Measurements from ENCODE around the gene TRIM46. TPM values are rescaled to one million over a fixed set of nuclear protein-coding genes. Genes with fewer than 3 reads are reported as not detected.

TRIM46 gene
- total RNA-seq, 1 experiment from 2014 or later = 3.8 TPM

DNA sequence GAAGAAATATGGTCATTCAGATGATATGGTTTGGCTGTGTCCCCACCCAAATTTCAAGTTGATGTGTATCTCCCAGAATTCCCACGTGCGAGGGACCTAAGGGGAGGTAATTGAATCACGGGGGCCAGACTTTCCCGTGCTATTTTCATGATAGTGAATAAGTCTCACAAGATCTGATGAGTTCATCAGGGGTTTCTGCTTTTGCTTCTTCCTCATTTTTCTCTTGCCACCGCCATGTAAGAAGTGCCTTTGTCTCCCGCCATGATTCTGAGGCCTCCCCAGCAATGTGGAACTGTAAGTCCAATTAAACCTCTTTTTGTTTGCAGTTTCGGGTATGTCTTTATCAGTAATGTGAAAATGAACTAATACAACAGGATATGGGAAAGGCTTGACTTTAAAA is 31.9 kb upstream of the TRIM46 start:
- no peak for DNase-seq (ENCODE audit: low read depth, low spot score)
- intact Hi-C loops (cut with micrococcal nuclease) = no loop called here
- no peaks in the 10 kb centered on the region for H3K27me3 ChIP-seq (ENCODE audit: insufficient read depth, low read length)
- no peaks in the 10 kb centered on the region for H3K9me3 ChIP-seq (ENCODE audit: control insufficient read depth in 1 of 2, insufficient read depth in 1 of 2, low read depth in 1 of 2, low read length in 2 of 2)
- 0 out of 4 replicates have a peak, but pooled peaks cover 0 to 2% of the 10 kb centered on the region in 2 experiments for H3K36me3 ChIP-seq (ENCODE audit: control insufficient read depth in 1 of 2, insufficient read depth in 2 of 2, low read length in 2 of 2)
- TF ChIP-seq, protein P1, sequence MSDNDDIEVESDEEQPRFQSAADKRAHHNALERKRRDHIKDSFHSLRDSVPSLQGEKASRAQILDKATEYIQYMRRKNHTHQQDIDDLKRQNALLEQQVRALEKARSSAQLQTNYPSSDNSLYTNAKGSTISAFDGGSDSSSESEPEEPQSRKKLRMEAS (IDR thresholded peaks at IDR 0.05) = no peak
- TF ChIP-seq ZNF274 (IDR thresholded peaks at IDR 0.05; ENCODE audit: low read depth, low read length) (no peak), SP1 (IDR thresholded peaks at IDR 0.05; ENCODE audit: low read depth) (no peak), ZFX (IDR thresholded peaks at IDR 0.05) (no peak), SRF (IDR thresholded peaks at IDR 0.05; ENCODE audit: low read depth) (no peak), CEBPB (IDR thresholded peaks at IDR 0.05; ENCODE audit: low read depth) (no peak)
- TF ChIP-seq, protein P2, sequence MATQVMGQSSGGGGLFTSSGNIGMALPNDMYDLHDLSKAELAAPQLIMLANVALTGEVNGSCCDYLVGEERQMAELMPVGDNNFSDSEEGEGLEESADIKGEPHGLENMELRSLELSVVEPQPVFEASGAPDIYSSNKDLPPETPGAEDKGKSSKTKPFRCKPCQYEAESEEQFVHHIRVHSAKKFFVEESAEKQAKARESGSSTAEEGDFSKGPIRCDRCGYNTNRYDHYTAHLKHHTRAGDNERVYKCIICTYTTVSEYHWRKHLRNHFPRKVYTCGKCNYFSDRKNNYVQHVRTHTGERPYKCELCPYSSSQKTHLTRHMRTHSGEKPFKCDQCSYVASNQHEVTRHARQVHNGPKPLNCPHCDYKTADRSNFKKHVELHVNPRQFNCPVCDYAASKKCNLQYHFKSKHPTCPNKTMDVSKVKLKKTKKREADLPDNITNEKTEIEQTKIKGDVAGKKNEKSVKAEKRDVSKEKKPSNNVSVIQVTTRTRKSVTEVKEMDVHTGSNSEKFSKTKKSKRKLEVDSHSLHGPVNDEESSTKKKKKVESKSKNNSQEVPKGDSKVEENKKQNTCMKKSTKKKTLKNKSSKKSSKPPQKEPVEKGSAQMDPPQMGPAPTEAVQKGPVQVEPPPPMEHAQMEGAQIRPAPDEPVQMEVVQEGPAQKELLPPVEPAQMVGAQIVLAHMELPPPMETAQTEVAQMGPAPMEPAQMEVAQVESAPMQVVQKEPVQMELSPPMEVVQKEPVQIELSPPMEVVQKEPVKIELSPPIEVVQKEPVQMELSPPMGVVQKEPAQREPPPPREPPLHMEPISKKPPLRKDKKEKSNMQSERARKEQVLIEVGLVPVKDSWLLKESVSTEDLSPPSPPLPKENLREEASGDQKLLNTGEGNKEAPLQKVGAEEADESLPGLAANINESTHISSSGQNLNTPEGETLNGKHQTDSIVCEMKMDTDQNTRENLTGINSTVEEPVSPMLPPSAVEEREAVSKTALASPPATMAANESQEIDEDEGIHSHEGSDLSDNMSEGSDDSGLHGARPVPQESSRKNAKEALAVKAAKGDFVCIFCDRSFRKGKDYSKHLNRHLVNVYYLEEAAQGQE (IDR thresholded peaks at IDR 0.05; ENCODE audit: low read depth) = no peak
- no peaks in the 10 kb centered on the region for H4K20me1 ChIP-seq (ENCODE audit: insufficient read depth)
- H3K9ac ChIP-seq (ENCODE audit: low read length) = no peak overlapping the region
- POLR2A ChIA-PET = no interaction called here
- no TSS peak for BruUV-seq (replicated peaks)
- no peak for ATAC-seq
- no peak overlapping the region for H3K4me3 ChIP-seq (replicated peaks in 1 of 2; ENCODE audit: low read depth in 1 of 2, low read length in 2 of 2)
- no peak overlapping the region for H3K27ac ChIP-seq (ENCODE audit: low read depth, low read length)
- CTCF ChIA-PET = interaction anchor here (1.4 kb wide), 1 partner anchor 50 kb away, joined by 3 read pairs; no protein-coding TSS in a partner anchor
- H3K4me1 ChIP-seq (ENCODE audit: control insufficient read depth in 1 of 2, insufficient read depth in 2 of 2, low read length in 2 of 2) = peaks cover 14 to 26% of the 10 kb centered on the region in 2 experiments
- peaks cover 33% of the 10 kb centered on the region for H3K79me2 ChIP-seq (ENCODE audit: insufficient read depth, low read length)
- no peaks in the 10 kb centered on the region for H3K9me2 ChIP-seq (ENCODE audit: insufficient read depth)
- no peak overlapping the region for H2AFZ ChIP-seq (ENCODE audit: low read depth, low read length, poor library complexity, severe bottlenecking)
- RAD21 ChIA-PET (ENCODE audit: low non-redundant PET in 1 of 2, low total read pairs in 2 of 2, uncharacterized antibody in 2 of 2, unreplicated experiment in 2 of 2) = no interaction called here
- H3K4me2 ChIP-seq (ENCODE audit: low read length) = no peak overlapping the region
